Measurements from ENCODE around the gene NFIL3. TPM values are rescaled to one million over a fixed set of nuclear protein-coding genes. Genes with fewer than 3 reads are reported as not detected.

Gene NFIL3
- total RNA-seq, 4 donors from 2014 or later: 36.6 to 167 (median 56.3) TPM

DNA sequence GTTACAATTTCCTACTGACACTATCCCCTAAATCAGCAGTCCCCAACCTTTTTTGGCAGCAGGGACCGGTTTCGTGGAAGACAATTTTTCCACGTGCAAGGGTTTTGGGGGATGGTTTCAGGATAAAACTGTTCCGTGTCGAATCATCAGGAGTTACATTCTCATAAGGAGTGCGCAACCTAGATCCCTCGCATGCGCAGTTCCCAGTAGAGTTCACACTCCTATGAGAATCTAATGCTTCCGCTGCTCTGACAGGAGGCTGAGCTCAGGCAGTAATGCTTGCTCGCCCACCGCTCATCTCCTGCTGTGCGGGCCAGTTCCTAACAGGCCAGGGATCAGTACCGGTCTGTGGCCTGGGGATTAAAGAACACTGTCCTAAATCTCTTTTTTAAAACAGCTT lies 13.2 kb upstream of the NFIL3 start:
- H3K4me1 ChIP-seq: no peaks in the 10 kb centered on the region
- no peak overlapping the region for H3K4me3 ChIP-seq
- ATAC-seq (no peak), DNase-seq (no peak)
- H3K27me3 ChIP-seq: no peaks in the 10 kb centered on the region
- no peaks in the 10 kb centered on the region for H3K9me3 ChIP-seq
- H3K27ac ChIP-seq: no peak overlapping the region
- no peak for TF ChIP-seq POLR2A (IDR thresholded peaks at IDR 0.05)
- TF ChIP-seq, protein P1, sequence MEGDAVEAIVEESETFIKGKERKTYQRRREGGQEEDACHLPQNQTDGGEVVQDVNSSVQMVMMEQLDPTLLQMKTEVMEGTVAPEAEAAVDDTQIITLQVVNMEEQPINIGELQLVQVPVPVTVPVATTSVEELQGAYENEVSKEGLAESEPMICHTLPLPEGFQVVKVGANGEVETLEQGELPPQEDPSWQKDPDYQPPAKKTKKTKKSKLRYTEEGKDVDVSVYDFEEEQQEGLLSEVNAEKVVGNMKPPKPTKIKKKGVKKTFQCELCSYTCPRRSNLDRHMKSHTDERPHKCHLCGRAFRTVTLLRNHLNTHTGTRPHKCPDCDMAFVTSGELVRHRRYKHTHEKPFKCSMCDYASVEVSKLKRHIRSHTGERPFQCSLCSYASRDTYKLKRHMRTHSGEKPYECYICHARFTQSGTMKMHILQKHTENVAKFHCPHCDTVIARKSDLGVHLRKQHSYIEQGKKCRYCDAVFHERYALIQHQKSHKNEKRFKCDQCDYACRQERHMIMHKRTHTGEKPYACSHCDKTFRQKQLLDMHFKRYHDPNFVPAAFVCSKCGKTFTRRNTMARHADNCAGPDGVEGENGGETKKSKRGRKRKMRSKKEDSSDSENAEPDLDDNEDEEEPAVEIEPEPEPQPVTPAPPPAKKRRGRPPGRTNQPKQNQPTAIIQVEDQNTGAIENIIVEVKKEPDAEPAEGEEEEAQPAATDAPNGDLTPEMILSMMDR (IDR thresholded peaks at IDR 0.05 in 4 of 5, conservative IDR thresholded peaks at IDR 0.05 in 1 of 5): no peak
- intact Hi-C loops (cut with DNase I; ENCODE audit: low total_unique reads) (loop anchor here (10.0 kb wide), 1 partner anchor 238 kb away; no protein-coding TSS in a partner anchor), in situ Hi-C loops (cut with MboI; ENCODE audit: low sequenced_read_pairs in 4 of 4) (loop anchor here (10.0 to 25.0 kb wide), 4 partner anchors 82 to 522 kb away; no protein-coding TSS in a partner anchor)
- H3K36me3 ChIP-seq: no peaks in the 10 kb centered on the region

DNA sequence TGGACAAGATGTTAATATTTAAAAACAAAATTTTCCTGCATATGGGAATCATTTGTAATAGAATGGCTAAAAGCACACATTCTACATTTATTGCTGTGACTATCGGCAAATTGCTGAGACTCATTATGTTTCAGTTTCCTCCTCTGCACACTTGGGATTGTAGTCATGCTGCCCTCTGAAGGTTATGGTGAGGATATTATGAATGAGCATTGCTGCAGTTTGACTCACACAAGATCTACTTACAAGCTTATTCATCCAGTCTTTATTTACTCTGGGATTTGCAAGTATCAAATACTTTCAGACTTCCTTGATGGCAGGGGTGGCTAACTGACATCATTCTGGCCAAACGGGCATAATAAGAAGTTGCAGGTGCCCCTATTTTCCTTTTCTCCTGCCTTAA lies 9.5 kb upstream of the NFIL3 start:
- in situ Hi-C loops (cut with MboI; ENCODE audit: low sequenced_read_pairs in 4 of 4): loop anchor here (10.0 to 25.0 kb wide), 4 partner anchors 78 to 518 kb away; no protein-coding TSS in a partner anchor
- no peak for TF ChIP-seq POLR2A (IDR thresholded peaks at IDR 0.05)
- TF ChIP-seq, protein P1 (IDR thresholded peaks at IDR 0.05 in 4 of 5, conservative IDR thresholded peaks at IDR 0.05 in 1 of 5): peak in 4 of 5 experiments; percentile 22 to 51 (median 30)
- H3K4me1 ChIP-seq: no peaks in the 10 kb centered on the region
- H3K27ac ChIP-seq: peak overlapping the region in 2 of 4 donors; percentile 28 to 48
- peak in 1 of 2 donors; percentile 31 for DNase-seq
- peak; percentile 98 to 100 for ATAC-seq
- H3K36me3 ChIP-seq: no peaks in the 10 kb centered on the region
- H3K9me3 ChIP-seq: no peaks in the 10 kb centered on the region
- no peaks in the 10 kb centered on the region for H3K27me3 ChIP-seq
- H3K4me3 ChIP-seq: no peak overlapping the region
- intact Hi-C loops (cut with DNase I; ENCODE audit: low total_unique reads): loop anchor here (10.0 kb wide), 1 partner anchor 242 kb away; no protein-coding TSS in a partner anchor

DNA sequence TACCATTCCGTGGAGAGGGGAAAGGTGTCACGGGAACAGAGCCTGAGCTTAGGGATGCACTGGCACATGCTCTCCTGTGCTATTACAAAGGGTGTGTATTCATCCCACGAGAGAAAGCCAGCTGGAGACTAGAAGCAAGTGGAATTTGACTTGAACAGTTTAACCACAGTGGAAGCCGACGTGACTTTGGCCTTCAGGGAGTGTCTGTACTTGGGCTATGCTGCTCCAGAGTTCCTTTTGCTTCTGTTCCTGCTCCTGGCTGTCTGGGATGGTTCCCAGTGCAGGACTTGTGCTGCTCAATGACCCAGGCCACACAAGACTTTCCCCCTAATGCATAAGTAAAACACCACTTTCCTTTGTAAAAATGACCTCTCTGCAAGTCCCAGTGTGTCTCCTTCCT lies 7.9 kb upstream of the NFIL3 start:
- Histone ChIP-seq H3K9me3 (no peaks in the 10 kb centered on the region), H3K36me3 (no peaks in the 10 kb centered on the region), H3K4me3 (no peak overlapping the region), H3K27me3 (no peaks in the 10 kb centered on the region), H3K4me1 (no peaks in the 10 kb centered on the region), H3K27ac (no peak overlapping the region)
- no peak for ATAC-seq
- TF ChIP-seq, protein P1 (IDR thresholded peaks at IDR 0.05 in 4 of 5, conservative IDR thresholded peaks at IDR 0.05 in 1 of 5): no peak
- no peak for TF ChIP-seq POLR2A (IDR thresholded peaks at IDR 0.05)
- intact Hi-C loops (cut with DNase I; ENCODE audit: low total_unique reads) (loop anchor here (10.0 kb wide), 1 partner anchor 243 kb away; no protein-coding TSS in a partner anchor), in situ Hi-C loops (cut with MboI; ENCODE audit: low sequenced_read_pairs in 4 of 4) (loop anchor here (10.0 to 25.0 kb wide), 4 partner anchors 77 to 517 kb away; no protein-coding TSS in a partner anchor)
- DNase-seq: no peak

DNA sequence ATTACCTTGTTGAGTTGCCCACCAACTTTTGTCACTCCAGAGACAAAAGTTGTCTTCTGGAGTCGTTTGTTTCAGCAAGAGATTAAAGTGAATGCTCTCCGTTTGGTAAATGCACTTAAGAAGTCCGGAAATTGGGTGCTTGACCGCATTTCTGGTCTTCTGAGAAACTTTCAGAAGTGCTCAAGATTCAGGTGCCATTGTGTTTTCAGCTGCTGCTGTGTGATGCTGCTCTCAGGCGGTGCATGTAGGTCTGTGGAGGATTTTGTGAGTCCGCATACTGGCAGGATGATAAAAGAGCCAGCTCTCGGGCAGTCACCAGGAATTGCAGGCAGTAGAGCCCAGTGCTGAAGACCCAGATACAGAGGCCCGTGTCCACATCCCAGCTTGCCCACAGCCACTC lies 5.9 kb upstream of the NFIL3 start:
- no peaks in the 10 kb centered on the region for H3K9me3 ChIP-seq
- ATAC-seq (no peak), DNase-seq (no peak)
- H3K27me3 ChIP-seq: no peaks in the 10 kb centered on the region
- no peak overlapping the region for H3K4me3 ChIP-seq
- intact Hi-C loops (cut with DNase I; ENCODE audit: low total_unique reads): loop anchor here (10.0 kb wide), 1 partner anchor 1325 kb away; no protein-coding TSS in a partner anchor
- no peak overlapping the region for H3K27ac ChIP-seq
- in situ Hi-C loops (cut with MboI; ENCODE audit: low sequenced_read_pairs in 4 of 4): loop anchor here (5.0 to 25.0 kb wide), 7 partner anchors 235 to 512 kb away; no protein-coding TSS in a partner anchor
- TF ChIP-seq, protein P1 (IDR thresholded peaks at IDR 0.05 in 4 of 5, conservative IDR thresholded peaks at IDR 0.05 in 1 of 5): no peak
- no peak for TF ChIP-seq POLR2A (IDR thresholded peaks at IDR 0.05)
- H3K4me1 ChIP-seq: peaks cover 0 to 4% of the 10 kb centered on the region in 2 donors
- H3K36me3 ChIP-seq: no peaks in the 10 kb centered on the region
